HL-60/S4 (cell line): ENCODE results near the gene B2M.
"Not testable (repeated sequence)": the region's sequence is repeated elsewhere in the genome, so short reads cannot be mapped to it uniquely, and the experiment has no call there.

Source experiments
- in situ Hi-C: fragments of 300-500 bp; cut with MboI; formaldehyde crosslinking; loops from 2 replicates; pipeline ENCODE4 v1.14.3; 2022; ENCODE audit warnings: low sequenced_read_pairs

The B2M gene

DNA sequence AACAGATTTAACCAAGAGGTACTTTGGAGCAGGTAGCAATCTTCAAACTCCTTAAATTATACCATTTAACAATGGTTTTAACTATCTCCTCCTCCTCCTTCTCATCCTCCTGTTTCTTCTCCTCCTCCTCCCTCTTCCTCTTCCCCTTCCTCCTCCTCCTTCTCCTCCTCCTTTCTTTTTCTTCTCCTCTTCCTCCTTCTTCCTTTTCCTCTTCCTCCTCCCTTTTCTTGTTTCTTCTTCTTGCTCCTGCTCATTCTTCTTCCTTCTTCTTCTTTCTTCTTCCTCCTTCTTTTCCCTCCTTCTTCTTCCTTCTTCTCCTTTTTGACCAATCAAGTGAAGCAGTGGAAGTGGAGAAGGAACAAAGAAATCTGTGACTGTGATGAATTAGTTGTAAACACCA, 14.3 kb upstream of the B2M start:
- in situ Hi-C loops = no loop called here

DNA sequence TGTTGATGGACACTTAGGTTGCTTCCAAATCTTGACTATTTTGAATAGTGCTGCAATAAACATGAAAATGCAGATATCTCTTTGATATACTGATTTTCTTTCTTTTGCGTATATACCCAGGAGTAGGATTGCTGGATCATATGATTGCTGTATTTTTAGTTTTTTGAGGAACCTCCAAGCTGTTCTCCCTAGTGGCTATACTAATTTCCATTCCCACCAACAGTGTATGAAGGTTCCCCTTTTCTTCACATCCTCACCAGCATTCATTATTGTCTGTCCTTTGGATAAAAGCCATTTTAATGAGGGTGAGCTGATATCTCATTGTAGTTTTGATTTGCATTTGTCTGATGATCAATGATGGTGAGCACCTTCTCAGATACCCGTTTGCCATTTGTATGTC, 12.7 kb upstream of the B2M start:
- in situ Hi-C loops = no loop called here

DNA sequence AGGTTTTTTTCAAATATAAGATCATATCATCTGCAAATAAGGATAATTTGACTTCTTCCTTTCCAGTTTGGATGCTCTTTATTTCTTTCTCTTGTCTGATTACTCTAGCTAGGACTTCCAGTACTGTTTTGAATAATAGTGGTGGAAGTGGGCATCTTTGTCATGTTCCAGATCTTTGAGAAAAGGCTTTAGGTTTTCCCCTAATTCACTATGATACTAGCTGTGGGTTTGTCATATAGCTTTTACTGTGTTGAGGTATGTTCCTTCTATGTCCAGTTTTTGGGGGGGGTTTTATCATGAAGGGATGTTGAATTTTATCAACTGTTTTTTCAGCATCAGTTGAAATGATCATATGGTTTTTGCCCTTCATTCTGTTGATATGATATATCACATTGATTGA, 10.6 kb upstream of the B2M start:
- in situ Hi-C loops = not testable (repeated sequence)

DNA sequence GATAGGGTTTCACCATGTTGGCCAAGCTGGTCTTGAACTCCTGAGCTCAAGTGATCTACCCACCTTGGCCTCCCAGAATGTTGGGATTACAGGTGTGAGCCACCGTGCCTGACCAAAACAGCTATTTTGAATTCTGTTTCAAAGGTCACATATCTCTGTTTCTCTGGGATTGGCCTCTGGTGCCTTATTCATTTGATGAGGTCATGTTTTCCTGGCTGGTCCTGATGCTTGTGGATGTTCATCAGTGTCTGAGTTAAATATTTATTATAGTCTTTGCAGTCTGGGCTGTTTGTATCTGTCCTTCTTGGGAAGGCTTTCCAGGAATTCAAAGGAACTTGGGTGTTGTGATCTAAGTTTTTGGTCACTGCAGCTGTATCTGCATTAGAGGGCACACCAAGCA, 5.3 kb upstream of the B2M start:
- in situ Hi-C loops = no loop called here

DNA sequence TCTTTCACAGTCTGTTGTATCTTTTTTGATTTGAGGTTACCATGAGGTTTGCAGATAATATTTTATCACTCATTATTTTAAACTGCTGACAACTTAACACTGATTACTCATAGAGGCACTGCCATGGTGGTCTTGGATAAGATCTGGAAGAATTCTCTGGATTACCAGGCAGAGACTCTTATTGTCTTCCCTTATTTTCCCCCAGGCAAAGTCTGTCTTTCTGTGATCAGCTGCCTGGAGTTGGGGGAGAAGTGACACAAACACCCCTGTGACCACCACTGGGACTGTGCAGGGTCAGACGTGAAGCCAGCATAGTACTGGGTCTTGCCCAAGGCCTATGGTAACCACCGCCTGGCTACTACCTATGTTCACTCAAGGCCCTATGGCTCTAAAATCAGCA, 4.9 kb upstream of the B2M start:
- in situ Hi-C loops = no loop called here

DNA sequence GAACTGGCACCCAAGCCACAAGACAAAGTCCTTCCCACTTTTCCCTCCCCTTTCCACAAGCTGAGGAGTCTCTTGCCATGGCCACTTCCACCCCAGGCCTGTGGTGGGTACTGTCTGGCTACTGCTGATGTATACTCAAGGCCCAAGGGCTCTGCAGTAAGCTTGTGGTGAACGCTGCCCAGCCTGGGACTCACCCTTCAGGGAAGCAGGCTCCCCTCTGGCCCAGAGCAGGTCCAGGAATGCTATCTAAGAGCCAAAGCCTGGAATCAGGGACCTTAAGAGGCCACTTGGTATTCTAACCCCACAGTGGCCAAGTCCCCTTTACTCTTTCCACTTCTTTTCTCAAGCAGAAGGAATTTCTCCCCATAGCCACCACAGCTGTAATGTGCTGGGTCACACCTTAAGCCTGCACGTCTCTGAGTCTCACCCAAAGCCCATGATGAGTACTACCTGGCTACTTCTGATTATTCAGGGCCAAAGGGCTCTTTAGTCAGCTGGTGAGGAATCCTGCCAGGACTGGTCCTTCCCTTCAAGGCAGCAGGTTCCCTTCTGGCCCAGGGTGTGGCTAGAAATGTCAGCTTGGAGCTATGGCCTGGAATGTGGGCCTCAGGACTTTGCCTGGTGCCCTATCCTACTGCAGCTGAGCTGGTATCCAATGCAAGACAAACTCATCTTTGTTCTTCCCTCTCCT, 4.2 kb upstream of the B2M start:
- in situ Hi-C loops = no loop called here

DNA sequence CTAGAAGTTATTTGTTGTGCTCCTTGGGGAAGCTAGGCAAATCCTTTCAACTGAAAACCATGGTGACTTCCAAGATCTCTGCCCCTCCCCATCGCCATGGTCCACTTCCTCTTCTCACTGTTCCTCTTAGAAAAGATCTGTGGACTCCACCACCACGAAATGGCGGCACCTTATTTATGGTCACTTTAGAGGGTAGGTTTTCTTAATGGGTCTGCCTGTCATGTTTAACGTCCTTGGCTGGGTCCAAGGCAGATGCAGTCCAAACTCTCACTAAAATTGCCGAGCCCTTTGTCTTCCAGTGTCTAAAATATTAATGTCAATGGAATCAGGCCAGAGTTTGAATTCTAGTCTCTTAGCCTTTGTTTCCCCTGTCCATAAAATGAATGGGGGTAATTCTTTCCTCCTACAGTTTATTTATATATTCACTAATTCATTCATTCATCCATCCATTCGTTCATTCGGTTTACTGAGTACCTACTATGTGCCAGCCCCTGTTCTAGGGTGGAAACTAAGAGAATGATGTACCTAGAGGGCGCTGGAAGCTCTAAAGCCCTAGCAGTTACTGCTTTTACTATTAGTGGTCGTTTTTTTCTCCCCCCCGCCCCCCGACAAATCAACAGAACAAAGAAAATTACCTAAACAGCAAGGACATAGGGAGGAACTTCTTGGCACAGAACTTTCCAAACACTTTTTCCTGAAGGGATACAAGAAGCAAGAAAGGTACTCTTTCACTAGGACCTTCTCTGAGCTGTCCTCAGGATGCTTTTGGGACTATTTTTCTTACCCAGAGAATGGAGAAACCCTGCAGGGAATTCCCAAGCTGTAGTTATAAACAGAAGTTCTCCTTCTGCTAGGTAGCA, 851 bp upstream of the B2M start:
- in situ Hi-C loops = no loop called here

DNA sequence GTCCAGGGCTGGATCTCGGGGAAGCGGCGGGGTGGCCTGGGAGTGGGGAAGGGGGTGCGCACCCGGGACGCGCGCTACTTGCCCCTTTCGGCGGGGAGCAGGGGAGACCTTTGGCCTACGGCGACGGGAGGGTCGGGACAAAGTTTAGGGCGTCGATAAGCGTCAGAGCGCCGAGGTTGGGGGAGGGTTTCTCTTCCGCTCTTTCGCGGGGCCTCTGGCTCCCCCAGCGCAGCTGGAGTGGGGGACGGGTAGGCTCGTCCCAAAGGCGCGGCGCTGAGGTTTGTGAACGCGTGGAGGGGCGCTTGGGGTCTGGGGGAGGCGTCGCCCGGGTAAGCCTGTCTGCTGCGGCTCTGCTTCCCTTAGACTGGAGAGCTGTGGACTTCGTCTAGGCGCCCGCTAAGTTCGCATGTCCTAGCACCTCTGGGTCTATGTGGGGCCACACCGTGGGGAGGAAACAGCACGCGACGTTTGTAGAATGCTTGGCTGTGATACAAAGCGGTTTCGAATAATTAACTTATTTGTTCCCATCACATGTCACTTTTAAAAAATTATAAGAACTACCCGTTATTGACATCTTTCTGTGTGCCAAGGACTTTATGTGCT, 527 bp downstream of the B2M start:
- in situ Hi-C loops = no loop called here

DNA sequence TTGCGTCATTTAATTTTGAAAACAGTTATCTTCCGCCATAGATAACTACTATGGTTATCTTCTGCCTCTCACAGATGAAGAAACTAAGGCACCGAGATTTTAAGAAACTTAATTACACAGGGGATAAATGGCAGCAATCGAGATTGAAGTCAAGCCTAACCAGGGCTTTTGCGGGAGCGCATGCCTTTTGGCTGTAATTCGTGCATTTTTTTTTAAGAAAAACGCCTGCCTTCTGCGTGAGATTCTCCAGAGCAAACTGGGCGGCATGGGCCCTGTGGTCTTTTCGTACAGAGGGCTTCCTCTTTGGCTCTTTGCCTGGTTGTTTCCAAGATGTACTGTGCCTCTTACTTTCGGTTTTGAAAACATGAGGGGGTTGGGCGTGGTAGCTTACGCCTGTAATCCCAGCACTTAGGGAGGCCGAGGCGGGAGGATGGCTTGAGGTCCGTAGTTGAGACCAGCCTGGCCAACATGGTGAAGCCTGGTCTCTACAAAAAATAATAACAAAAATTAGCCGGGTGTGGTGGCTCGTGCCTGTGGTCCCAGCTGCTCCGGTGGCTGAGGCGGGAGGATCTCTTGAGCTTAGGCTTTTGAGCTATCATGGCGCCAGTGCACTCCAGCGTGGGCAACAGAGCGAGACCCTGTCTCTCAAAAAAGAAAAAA, 1.2 kb downstream of the B2M start:
- in situ Hi-C loops = no loop called here

DNA sequence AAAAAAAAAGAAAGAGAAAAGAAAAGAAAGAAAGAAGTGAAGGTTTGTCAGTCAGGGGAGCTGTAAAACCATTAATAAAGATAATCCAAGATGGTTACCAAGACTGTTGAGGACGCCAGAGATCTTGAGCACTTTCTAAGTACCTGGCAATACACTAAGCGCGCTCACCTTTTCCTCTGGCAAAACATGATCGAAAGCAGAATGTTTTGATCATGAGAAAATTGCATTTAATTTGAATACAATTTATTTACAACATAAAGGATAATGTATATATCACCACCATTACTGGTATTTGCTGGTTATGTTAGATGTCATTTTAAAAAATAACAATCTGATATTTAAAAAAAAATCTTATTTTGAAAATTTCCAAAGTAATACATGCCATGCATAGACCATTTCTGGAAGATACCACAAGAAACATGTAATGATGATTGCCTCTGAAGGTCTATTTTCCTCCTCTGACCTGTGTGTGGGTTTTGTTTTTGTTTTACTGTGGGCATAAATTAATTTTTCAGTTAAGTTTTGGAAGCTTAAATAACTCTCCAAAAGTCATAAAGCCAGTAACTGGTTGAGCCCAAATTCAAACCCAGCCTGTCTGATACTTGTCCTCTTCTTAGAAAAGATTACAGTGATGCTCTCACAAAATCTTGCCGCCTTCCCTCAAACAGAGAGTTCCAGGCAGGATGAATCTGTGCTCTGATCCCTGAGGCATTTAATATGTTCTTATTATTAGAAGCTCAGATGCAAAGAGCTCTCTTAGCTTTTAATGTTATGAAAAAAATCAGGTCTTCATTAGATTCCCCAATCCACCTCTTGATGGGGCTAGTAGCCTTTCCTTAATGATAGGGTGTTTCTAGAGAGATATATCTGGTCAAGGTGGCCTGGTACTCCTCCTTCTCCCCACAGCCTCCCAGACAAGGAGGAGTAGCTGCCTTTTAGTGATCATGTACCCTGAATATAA, 2.0 kb downstream of the B2M start:
- in situ Hi-C loops = no loop called here

DNA sequence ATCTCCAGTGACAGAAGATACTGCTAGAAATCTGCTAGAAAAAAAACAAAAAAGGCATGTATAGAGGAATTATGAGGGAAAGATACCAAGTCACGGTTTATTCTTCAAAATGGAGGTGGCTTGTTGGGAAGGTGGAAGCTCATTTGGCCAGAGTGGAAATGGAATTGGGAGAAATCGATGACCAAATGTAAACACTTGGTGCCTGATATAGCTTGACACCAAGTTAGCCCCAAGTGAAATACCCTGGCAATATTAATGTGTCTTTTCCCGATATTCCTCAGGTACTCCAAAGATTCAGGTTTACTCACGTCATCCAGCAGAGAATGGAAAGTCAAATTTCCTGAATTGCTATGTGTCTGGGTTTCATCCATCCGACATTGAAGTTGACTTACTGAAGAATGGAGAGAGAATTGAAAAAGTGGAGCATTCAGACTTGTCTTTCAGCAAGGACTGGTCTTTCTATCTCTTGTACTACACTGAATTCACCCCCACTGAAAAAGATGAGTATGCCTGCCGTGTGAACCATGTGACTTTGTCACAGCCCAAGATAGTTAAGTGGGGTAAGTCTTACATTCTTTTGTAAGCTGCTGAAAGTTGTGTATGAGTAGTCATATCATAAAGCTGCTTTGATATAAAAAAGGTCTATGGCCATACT, 4.0 kb downstream of the B2M start:
- in situ Hi-C loops = no loop called here

DNA sequence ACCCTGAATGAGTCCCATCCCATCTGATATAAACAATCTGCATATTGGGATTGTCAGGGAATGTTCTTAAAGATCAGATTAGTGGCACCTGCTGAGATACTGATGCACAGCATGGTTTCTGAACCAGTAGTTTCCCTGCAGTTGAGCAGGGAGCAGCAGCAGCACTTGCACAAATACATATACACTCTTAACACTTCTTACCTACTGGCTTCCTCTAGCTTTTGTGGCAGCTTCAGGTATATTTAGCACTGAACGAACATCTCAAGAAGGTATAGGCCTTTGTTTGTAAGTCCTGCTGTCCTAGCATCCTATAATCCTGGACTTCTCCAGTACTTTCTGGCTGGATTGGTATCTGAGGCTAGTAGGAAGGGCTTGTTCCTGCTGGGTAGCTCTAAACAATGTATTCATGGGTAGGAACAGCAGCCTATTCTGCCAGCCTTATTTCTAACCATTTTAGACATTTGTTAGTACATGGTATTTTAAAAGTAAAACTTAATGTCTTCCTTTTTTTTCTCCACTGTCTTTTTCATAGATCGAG, 4.5 kb downstream of the B2M start:
- in situ Hi-C loops = no loop called here

DNA sequence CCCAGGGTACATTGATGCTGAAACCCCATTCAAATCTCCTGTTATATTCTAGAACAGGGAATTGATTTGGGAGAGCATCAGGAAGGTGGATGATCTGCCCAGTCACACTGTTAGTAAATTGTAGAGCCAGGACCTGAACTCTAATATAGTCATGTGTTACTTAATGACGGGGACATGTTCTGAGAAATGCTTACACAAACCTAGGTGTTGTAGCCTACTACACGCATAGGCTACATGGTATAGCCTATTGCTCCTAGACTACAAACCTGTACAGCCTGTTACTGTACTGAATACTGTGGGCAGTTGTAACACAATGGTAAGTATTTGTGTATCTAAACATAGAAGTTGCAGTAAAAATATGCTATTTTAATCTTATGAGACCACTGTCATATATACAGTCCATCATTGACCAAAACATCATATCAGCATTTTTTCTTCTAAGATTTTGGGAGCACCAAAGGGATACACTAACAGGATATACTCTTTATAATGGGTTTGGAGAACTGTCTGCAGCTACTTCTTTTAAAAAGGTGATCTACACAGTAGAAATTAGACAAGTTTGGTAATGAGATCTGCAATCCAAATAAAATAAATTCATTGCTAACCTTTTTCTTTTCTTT, 5.8 kb downstream of the B2M start:
- in situ Hi-C loops = no loop called here

DNA sequence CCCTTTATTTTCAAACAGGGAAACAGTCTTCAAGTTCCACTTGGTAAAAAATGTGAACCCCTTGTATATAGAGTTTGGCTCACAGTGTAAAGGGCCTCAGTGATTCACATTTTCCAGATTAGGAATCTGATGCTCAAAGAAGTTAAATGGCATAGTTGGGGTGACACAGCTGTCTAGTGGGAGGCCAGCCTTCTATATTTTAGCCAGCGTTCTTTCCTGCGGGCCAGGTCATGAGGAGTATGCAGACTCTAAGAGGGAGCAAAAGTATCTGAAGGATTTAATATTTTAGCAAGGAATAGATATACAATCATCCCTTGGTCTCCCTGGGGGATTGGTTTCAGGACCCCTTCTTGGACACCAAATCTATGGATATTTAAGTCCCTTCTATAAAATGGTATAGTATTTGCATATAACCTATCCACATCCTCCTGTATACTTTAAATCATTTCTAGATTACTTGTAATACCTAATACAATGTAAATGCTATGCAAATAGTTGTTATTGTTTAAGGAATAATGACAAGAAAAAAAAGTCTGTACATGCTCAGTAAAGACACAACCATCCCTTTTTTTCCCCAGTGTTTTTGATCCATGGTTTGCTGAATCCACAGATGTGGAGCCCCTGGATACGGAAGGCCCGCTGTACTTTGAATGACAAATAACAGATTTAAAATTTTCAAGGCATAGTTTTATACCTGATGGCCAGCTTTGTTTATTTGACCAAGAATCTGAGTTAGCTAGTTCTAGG, 7.0 kb downstream of the B2M start:
- in situ Hi-C loops = no loop called here

DNA sequence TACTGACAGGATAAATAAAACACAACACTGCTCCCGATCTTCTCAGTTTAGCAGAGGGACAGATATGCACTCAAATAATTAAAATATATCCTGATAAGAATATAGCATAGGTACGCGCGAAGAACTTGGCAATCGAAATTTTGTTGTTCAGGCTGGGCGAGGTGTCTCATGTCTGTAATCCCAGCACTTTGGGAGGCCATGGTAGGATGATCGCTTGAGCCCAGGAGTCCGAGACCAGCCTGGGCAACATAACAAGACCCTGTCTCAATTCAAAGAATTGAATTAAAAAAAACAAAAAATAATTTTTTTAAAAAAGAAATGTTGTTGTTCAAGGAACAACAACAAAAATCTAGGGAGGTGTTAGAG, 7.6 kb downstream of the B2M start:
- in situ Hi-C loops = no loop called here

DNA sequence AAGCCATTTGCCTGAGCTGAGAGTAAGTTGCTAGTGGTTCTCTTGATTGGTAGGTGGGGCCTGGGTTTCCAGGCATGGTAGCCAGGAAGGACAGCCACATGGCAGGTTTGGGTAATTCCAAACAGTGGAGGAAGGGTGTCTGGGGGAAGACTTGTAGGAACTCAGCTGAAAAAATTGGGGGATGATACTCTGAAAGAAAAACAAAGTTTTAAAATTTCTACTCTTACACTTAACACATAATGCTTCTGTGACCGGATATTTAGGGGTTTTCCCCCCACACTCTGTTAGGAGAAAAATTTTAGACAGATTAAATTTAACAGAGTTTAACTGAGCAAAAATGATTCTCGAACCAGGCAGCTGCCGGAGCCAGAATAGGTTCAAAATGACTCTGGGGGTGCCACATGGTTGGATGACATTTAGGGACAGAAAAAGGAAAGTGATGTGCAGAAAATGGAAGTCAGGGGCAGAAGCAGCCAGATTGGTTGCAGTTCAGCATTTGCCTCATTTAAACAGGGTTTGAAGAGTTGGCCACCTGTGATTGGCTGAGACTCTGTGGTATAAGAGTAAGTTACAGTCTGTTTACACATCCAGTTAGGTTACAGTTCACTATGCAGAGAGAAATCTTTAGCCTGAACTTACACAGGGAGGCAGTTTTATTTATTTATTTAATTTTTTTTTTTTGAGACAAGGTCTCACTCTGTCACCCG, 8.1 kb downstream of the B2M start:
- in situ Hi-C loops = no loop called here

DNA sequence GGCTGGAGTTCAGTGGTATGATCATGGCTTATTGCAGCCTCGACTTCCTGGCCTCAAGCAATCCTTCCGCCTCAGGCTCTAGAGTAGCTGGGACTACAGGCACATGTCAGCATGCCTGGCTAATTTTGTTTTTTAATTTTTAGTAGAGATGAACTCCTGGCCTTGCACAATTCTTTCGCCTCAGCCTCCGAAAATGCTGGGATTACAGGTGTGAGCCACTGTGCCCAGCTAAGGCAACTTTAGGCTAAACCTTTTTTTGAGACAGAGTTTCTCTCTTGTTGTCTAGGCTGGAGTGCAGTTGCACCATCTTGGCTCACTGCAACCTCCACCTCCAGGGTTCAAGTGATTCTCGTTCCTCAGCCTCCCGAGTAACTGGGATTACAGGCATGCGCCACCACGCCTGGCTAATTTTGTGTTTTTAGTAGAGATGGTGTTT, 8.7 kb downstream of the B2M start:
- in situ Hi-C loops = not testable (repeated sequence)
